ENCODE results near the gene NDUFAF8. TPM values are rescaled to one million over a fixed set of nuclear protein-coding genes. Genes with fewer than 3 reads are reported as not detected.

The NDUFAF8 gene
- total RNA-seq, 1 experiment from 2014 or later: 54.1 TPM

- Mint-ChIP-seq H3K4me1 (ENCODE audit: low read depth, unreplicated experiment) (no peaks in the 10 kb centered on the region), H3K27me3 (ENCODE audit: unreplicated experiment) (no peaks in the 10 kb centered on the region), H3K36me3 (ENCODE audit: insufficient read depth, unreplicated experiment) (peaks cover 69% of the 10 kb centered on the region), H3K9me3 (ENCODE audit: low read depth, unreplicated experiment) (no peaks in the 10 kb centered on the region), H3K27ac (ENCODE audit: unreplicated experiment) (no peak overlapping the region), H3K4me3 (ENCODE audit: low read depth, unreplicated experiment) (no peak overlapping the region)
- intact Hi-C loops (cut with micrococcal nuclease; ENCODE audit: unreplicated experiment): no loop called here
- no TSS peak for BruUV-seq (replicated peaks)
- CTCF ChIA-PET: no interaction called here
- DNase-seq: no peak
- no peak for TF ChIP-seq CTCF (IDR thresholded peaks at IDR 0.05; ENCODE audit: unreplicated experiment)
Observed at GRCh38 chr17:81271226-81271625, 32.1 kb downstream of the NDUFAF8 start.

GRCh38 chr17:81272616-81273015 is 33.5 kb downstream of the NDUFAF8 start:
- Mint-ChIP-seq H3K4me3 (ENCODE audit: low read depth, unreplicated experiment) (no peak overlapping the region), H3K4me1 (ENCODE audit: low read depth, unreplicated experiment) (no peaks in the 10 kb centered on the region), H3K9me3 (ENCODE audit: low read depth, unreplicated experiment) (no peaks in the 10 kb centered on the region), H3K27me3 (ENCODE audit: unreplicated experiment) (no peaks in the 10 kb centered on the region), H3K27ac (ENCODE audit: unreplicated experiment) (no peak overlapping the region), H3K36me3 (ENCODE audit: insufficient read depth, unreplicated experiment) (peaks cover 71% of the 10 kb centered on the region)
- CTCF ChIA-PET: no interaction called here
- no TSS peak for BruUV-seq (replicated peaks)
- no peak for TF ChIP-seq CTCF (IDR thresholded peaks at IDR 0.05; ENCODE audit: unreplicated experiment)
- DNase-seq: no peak
- intact Hi-C loops (cut with micrococcal nuclease; ENCODE audit: unreplicated experiment): no loop called here

- Mint-ChIP-seq H3K4me1 (ENCODE audit: low read depth, unreplicated experiment) (no peaks in the 10 kb centered on the region), H3K9me3 (ENCODE audit: low read depth, unreplicated experiment) (no peaks in the 10 kb centered on the region), H3K4me3 (ENCODE audit: low read depth, unreplicated experiment) (no peak overlapping the region), H3K36me3 (ENCODE audit: insufficient read depth, unreplicated experiment) (peaks cover 66% of the 10 kb centered on the region), H3K27ac (ENCODE audit: unreplicated experiment) (no peak overlapping the region), H3K27me3 (ENCODE audit: unreplicated experiment) (no peaks in the 10 kb centered on the region)
- intact Hi-C loops (cut with micrococcal nuclease; ENCODE audit: unreplicated experiment): no loop called here
- BruUV-seq (replicated peaks): no TSS peak
- DNase-seq: no peak
- CTCF ChIA-PET: no interaction called here
- no peak for TF ChIP-seq CTCF (IDR thresholded peaks at IDR 0.05; ENCODE audit: unreplicated experiment)
Observed at GRCh38 chr17:81273698-81274470, 34.8 kb downstream of the NDUFAF8 start.

- no peaks in the 10 kb centered on the region for H3K9me3 Mint-ChIP-seq (ENCODE audit: low read depth, unreplicated experiment)
Observed at GRCh38 chr17:81274471-81274855, 35.3 kb downstream of the NDUFAF8 start.

More at GRCh38 chr17:81274471-81274855, 35.3 kb downstream of the NDUFAF8 start:
- CTCF ChIA-PET: no interaction called here
- Mint-ChIP-seq H3K4me1 (ENCODE audit: low read depth, unreplicated experiment) (no peaks in the 10 kb centered on the region), H3K27ac (ENCODE audit: unreplicated experiment) (no peak overlapping the region), H3K36me3 (ENCODE audit: insufficient read depth, unreplicated experiment) (peaks cover 72% of the 10 kb centered on the region), H3K27me3 (ENCODE audit: unreplicated experiment) (no peaks in the 10 kb centered on the region), H3K4me3 (ENCODE audit: low read depth, unreplicated experiment) (no peak overlapping the region)
- no peak for TF ChIP-seq CTCF (IDR thresholded peaks at IDR 0.05; ENCODE audit: unreplicated experiment)
- intact Hi-C loops (cut with micrococcal nuclease; ENCODE audit: unreplicated experiment): no loop called here
- no TSS peak for BruUV-seq (replicated peaks)
- no peak for DNase-seq

All from Calu3 (cell line).